Stimulated activated CD8-positive, alpha-beta memory T cell treated with anti-CD3 and anti-CD28 coated beads, Interleukin-15, amount 100 ng/mL, for 4 hours (primary cell): ENCODE results near the gene TMEM179.
A peak's percentile ranks its signal among the peaks of the same experiment; 100 is the strongest.
"Not testable (repeated sequence)": the region's sequence is repeated elsewhere in the genome, so short reads cannot be mapped to it uniquely, and the experiment has no call there.

Experiments used
- DNase-seq, 2 donors: peaks; one replicate each; pipeline ENCODE4 v3.0.0-alpha.2; 2020; ENCODE audit warnings: low read depth in 2 of 2

TMEM179 gene

GRCh38 chr14:104604458-104605449, at the start of gene TMEM179:
Gene TMEM179, minus strand, starts transcription at chr14:104604772. Its CDS starts 31 bp downstream, at chr14:104604741.
- no peak for DNase-seq

DNA sequence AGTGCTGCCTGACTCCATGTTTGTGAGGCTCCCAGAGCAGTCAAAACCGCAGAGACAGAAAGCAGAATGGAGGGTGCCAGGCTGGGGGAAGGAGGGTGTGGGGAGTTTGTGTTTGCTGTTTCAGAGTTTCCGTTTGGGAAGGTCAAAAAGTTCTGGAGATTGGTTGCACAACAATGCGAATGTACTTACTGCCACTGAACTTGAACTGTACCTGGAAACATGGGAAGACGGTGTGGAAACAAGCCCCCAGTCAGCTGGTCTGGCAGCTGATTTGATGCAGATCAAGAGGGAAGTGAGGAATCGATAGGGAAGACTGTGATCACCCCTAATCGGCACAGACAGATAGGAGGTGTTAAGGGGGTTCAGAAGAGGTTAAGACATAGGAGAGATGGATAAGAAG, 49.5 kb upstream of the TMEM179 start:
- no peak for DNase-seq

DNA sequence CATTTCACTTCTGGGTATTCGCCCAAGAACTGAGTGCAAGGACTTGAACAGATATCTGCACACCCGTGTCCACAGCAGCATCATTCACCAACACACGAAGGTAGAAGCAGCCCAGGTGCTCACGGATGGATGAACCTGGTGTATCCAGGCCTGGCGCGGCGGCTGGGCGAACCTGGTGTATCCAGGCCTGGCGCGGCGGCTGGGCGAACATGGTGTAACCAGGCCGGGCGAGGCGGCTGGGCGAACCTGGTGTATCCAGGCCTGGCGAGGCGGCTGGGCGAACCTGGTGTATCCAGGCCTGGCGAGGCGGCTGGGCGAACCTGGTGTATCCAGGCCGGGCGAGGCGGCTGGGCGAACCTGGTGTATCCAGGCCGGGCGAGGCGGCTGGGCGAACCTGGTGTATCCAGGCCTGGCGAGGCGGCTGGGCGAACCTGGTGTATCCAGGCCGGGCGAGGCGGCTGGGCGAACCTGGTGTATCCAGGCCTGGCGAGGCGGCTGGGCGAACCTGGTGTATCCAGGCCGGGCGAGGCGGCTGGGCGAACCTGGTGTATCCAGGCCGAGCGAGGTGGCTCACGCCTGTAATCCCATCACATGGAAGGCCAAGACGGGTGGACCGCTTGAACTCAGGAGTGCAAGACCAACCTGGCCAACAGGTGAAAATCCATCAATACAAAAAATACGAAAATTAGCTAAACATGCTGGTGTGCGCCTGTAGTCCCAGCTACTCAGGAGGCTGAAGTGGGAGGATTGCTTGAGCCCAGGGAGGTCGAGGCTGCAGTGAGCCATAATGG, 48.8 kb upstream of the TMEM179 start:
- DNase-seq, result not testable (repeated sequence)

DNA sequence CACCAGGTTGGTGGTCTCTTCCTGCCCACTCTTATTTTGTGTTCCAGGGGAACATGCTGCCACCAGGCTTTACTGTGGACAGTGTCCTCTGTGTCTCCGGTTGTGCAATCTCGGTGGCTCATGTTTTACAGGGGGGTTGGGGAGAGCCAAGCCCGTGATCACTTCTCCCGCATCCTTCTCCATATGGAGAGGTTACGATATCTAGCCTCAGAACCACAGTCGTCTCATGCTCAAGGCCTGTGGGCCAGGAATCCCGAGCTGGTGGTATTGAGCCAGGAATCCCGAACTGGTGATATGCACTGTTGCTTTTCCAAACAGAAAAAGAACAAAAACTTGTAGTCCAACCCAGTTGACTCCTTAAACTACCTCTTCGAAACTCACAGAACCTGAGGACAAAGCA, 47.8 kb upstream of the TMEM179 start:
- DNase-seq, result no peak

DNA sequence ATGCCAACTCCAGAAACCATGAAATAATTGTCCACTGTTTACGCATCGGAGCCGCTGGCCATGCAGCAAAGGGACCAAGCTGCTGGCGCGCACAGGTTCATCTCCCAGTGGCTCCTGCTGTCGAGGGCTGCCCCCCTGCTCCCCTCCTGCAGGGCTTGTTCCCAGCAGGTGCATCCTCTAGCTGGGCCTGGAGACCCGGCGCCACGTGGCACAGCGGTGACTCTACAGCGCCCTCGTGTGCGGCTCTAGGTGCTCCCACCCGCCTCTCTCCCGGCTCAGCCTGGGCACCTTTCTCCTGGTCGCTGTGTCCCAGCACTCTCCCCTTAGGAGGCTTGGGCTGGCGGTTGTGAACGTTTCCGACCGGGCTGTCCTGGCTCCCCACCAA, 47.3 kb upstream of the TMEM179 start:
- no peak for DNase-seq

- DNase-seq, result no peak
These were observed 46.7 kb upstream of the TMEM179 start for GRCh38 chr14:104650981-104651875.

GRCh38 chr14:104650057-104650980, 45.7 kb upstream of the TMEM179 start:
- peak in 1 of 2 donors; percentile 37 for DNase-seq

GRCh38 chr14:104647467-104648043, 43.0 kb upstream of the TMEM179 start:
- DNase-seq, result no peak

- DNase-seq, result no peak
These were observed 40.2 kb upstream of the TMEM179 start for GRCh38 chr14:104644656-104645378.

GRCh38 chr14:104644091-104644635, 39.6 kb upstream of the TMEM179 start:
- no peak for DNase-seq

DNA sequence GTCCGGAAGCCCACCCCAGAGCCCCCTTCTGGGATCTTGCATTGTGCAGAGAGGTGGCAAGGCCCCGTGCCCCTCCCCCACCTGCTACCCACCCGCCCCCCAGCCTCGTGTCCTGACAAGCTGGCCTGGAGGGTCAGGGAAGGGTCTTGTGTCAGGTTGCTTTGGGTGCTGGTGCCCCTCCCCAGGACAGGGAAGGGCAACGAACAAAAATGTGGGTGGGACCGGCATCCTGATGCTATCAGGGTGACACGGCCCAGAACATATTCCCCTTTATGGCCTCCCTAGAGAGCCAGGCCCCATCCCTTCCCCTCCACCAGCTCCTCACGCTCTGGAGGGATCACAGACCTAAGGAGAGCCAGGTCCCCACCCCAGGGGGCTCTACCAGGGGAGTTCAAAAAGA, 38.7 kb upstream of the TMEM179 start:
- no peak for DNase-seq

DNA sequence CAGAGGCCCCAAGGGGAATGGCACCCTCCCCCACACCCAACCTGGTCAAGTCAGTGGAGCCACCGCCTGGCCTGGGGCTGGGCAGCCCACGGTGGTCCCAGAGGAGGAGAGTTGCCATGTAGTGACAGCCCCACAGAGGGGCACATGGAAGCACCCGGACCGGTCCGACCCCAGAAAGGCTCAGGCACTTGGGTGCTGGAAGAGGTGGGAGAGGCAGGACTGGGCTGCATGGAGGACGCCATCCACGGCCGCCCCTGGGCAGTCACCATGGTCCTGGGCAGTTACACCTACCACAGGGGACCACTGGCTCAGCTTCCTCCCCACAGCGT, 37.9 kb upstream of the TMEM179 start:
- DNase-seq, result no peak

DNA sequence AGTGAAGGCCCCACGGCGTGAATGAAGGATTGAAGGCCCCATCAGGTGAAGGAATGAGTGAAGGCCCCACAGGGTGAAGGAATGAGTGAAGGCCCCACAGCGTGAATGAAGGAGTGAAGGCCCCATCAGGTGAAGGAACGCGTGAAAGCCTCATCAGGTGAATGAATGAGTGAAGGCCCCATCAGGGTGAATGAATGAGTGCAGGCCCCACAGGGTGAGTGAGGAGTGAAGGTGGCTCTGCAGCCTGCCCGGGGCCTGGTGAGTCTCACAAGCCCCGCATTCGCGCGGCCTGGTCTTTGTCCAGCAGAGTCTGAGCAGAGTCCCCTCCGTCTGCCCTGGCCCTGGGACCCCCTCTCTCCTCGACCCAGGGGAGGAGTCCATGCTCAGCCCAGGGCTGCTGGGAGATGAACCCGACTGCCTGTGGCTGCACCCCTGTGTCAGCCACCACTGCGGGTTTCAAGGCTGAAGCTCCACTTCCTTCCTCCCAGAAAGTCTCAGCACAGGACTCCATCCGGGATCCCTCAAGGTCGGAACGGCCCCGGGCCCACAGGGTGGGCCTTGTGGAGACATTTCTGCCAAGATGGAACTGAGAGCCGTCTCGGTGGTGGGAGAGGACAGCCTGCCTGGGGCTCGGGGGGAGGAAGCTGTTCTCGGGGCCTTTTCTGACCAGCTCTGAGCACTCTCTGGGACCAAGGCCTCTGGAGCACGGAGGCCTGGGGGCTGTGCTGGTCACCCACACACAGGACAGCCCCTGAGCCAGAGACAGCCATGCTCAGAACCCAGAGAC, 37.4 kb upstream of the TMEM179 start:
- DNase-seq, result no peak

DNA sequence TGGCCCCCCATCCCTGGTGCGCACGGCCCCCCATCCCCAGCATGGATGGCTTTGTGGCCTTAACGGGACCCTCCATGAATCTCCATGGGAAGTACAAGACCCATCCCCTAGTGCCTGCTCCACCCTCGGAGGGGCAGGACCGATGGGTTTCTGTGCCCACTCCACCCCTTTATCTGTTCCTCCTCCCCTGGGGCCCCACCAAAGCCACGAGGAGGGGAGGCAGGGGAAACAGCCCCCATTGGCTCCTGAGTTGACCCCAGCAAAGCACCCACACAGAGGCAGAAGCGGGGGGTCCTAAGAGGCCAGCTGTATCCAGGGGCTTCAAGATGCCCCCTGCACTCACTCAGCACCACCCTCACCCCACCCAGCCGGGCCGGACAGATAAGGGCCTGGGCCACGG, 36.1 kb upstream of the TMEM179 start:
- no peak for DNase-seq

DNA sequence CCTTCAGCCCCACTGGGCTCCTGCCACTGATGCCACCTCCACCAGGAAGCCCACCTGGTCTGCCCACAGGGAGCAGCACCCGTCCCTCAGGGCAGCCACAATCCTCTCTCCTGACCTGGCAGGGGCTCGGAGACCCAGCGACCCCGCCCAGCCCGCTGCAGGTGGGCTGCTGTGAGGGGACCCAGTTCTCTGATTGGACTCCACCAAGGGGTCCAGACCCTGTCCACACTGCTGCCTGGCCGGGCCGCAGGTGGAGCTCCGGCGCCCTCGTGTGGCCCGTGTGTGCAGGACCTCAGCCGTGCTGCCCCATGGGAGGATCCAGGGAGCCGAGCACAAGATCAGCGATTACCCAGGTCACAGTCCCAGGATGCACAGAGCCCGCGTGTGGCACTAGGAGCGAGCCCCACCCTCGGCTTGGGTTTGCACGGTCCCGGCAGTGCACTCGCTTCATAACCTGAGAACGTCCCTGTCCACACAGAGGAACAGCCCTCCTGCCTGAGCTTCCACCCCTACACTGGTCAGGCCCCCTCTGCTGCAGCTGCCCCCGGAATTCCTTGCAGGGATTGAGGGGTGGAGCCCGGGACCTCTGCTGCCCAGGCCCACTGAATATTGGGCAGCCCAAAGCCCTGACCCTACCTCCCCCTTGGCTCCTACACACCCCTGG, 35.4 kb upstream of the TMEM179 start:
- DNase-seq, result no peak

DNA sequence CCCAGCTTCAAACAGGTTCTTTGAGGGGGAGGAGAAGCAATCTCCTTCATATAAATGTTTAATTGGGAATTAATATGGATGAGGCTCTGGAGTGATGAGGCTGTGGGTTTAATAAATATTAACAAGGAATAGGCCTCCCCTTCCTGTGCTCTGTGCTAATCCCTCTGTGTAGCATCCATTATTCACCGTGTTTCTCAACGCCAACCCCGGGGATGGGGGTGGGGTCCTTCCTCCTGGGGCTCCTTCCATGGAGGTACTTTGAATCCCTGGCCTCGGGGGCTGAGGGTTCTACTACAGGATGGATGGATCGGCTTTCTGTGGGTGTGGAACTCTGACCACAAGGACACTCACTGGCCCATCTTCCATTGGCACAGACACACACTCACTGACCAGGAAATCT, 34.9 kb upstream of the TMEM179 start:
- DNase-seq, result no peak

DNA sequence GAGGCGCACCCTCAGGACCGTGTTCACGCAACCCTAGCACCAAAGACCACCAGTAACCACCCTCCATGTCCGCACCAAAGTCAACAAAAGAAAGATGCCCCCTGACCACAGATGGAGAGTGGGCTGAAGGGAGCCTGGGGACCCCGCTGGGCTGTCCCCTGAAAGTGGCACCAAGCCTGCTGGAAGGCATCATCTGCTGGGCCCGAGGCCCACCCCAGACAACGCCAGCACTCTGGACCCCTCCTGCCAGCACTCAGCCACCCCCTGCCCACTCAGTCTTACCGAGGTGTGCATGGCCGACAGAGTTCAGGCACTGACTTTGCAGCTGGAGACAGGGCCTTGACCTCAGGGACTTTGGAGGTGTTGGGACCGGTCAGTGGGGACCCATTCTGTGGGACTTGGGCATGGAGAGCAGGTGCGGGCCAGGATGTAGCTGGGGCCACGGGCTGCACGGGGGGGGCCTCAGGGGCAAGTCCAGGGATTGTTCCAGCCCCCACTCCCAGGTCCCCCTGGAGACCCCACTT, 34.4 kb upstream of the TMEM179 start:
- DNase-seq, result no peak

DNA sequence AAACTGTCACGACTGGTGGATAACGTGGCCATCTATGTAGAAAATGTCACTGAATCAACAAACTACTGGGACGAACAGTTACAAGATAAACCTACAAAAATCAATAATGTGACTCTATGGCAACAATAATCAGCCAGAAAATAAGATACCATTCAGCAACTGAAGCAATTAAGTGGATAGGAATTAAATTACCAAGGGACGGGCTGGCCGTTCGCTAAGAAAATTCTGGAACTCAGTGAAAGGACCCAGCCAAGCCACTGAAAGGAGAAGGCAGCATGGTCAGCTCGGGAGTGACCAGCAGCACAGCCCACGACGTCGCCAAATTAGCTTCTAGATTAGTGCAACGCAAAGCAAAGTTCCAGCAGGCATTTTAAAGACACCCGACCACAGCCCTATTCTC, 33.6 kb upstream of the TMEM179 start:
- DNase-seq, result no peak
